HL-60/S4 treated with retinoic acid at 250 ng/mL for 4 days and 3 days (cell line): ENCODE data around the gene ASMTL.

ENCODE experiments used
- in situ Hi-C: fragments of 300-500 bp; cut with MboI; formaldehyde crosslinking; loops from 2 replicates; pipeline ENCODE4 v1.7.0; 2022; ENCODE audit warnings: low sequenced_read_pairs

Gene ASMTL

GRCh38 chrX:1358793-1359476 is 93.8 kb downstream of the ASMTL start:
- in situ Hi-C loops, result no loop called here

DNA sequence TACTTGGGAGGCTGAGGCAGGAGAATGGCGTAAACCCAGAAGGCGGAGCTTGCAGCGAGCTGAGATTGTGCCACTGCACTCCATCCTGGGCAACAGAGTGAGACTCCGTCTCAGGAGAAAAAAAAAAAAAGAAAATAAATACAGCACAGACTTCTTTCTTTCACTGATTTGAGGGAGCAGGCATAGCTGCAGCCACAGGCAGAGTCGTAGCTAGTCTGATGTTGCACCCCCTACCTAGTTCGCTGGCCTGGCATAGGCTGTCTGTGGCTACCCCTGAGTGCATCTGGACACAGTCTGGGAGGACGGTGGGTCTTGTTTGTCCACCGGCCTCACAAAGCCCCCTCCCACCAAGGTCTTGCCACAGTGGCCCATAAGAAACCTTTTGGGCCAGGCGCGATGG is 94.7 kb downstream of the ASMTL start:
- in situ Hi-C loops, result no loop called here

- in situ Hi-C loops, result no loop called here
Measured at GRCh38 chrX:1355131-1356046, 97.3 kb downstream of the ASMTL start.

- in situ Hi-C loops, result no loop called here
Measured at GRCh38 chrX:1354036-1355019, 98.4 kb downstream of the ASMTL start.
